ENCODE data around the gene AUTS2.

DNA sequence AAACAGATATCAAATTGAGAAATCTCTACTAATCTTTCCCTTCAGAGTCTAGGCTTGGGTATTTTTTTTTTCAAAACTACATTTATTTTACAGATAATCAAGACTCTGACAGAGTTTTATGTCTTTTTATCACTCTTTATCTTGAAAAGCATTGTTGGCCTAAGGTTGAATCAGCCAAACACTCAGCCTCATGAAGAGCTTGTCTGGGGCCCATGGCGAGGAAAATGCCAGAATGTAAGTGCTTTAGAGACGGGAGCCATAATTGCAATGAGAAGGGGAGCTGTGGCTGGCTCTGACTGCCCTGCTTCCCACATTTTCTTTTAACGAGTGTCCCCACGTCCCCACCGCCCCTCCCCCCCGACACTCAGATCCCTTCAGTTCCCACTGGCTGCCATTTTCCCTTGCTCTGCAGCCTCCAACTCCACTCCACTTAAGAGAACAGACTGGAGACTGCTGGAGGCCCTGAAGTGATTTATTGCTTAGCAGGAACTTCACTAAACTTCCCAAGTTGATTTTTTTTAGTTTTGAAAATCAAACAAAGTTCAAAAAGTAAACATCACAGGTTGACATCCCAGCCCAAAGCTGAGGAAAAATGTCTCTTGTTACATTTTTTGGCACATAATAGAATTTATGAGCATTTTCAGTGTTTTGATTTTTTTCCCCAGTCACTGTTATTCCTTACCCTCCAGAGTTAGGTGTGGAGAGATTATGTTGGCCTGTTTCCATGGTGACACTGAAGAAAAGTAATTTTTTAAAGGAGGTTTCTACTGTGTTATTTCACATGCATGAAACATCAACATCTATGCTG is 896.2 kb downstream of the AUTS2 start:
- TF ChIP-seq, protein P1, sequence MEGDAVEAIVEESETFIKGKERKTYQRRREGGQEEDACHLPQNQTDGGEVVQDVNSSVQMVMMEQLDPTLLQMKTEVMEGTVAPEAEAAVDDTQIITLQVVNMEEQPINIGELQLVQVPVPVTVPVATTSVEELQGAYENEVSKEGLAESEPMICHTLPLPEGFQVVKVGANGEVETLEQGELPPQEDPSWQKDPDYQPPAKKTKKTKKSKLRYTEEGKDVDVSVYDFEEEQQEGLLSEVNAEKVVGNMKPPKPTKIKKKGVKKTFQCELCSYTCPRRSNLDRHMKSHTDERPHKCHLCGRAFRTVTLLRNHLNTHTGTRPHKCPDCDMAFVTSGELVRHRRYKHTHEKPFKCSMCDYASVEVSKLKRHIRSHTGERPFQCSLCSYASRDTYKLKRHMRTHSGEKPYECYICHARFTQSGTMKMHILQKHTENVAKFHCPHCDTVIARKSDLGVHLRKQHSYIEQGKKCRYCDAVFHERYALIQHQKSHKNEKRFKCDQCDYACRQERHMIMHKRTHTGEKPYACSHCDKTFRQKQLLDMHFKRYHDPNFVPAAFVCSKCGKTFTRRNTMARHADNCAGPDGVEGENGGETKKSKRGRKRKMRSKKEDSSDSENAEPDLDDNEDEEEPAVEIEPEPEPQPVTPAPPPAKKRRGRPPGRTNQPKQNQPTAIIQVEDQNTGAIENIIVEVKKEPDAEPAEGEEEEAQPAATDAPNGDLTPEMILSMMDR (IDR thresholded peaks at IDR 0.05), result no peak
- TF ChIP-seq POLR2A (IDR thresholded peaks at IDR 0.05), result no peak

Measured in thyroid gland (tissue), 4 donors.